HG03342 (cell line): ENCODE measurements around the gene PDRG1.

ENCODE experiments used
- ATAC-seq: cut with Tn5 transposase; IDR thresholded peaks from one replicate; pipeline ENCODE4 v1.9.1; 2021; ENCODE audit warnings: mild to moderate bottlenecking, moderate library complexity; ENCODE audit not compliant: unreplicated experiment

PDRG1 gene

GRCh38 chr20:31967830-31968249, 16.0 kb upstream of the PDRG1 start, which contains the start of gene XKR7:
Gene XKR7 (plus strand): TSS chr20:31968151. CDS start chr20:31968176, 25 bp downstream.
- no peak for ATAC-seq

DNA sequence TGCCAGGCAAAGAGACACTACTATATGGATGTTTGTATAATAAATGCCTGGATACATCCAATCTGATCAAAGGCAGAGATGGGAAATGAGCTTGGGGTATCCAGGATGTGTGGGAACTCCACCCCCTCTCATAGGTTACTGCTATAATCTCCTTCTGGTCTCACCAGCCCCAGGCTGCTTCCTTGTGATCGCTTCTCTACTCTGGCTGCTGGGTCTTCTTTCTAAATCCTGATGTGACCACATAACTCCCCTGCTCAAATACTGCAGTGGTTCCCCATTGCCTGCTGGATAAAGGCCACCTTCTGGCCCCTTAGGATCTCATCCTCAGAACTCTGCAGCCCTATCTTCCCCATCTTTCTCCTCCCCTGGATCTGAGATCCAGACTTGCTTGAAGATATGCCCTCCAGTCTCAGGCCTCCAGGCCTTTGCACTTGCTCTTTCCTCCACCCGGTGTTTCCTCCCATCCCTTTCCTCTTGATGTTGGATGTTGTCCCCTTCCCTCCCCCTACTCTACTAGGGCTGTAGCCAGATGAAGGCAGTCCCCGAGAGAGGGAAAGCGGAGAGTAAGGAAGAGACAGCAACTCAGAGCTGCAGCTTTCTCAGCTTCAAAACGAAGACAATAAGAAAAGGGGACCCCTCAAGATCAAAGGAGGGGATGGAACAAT, 15.3 kb upstream of the PDRG1 start:
- ATAC-seq, result no peak

DNA sequence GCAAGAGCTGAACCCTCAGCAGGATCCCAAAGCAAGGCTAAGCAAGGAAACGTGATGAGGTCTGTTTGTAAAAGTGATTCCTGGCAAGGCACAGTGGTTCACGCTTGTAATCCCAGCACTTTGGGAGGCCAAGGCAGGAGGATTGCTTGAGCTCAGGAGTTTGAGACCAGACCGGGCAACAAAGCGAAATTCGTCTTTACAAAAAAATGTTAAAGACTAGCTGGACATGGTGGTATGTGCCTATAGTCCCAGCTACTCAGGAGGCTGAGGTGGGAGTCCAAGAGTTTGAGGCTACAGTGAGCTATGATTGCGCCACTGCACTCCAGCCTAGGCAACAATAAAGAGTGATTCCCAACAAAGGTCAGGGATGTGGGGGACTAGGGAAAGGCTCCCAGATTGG, 12.0 kb upstream of the PDRG1 start:
- no peak for ATAC-seq

DNA sequence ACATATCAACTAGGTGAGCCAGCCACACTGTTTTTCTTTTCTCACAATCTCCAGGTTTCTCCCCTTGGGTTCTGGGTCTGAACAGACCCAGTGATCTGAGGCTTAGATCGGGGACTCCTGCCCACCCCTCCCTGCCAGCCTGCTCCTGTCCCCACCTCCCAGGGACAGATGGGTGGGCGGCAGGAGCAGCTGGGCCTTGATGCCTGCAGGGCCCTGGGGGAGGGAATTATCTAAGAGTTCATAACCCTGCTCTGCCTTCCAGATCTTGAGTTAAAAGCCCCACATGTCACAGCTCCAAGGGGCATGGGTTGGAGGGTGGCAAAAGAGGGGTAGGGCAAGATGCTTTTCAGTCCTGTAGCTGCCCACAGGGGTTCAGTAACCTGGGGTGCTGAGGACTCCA, 10.9 kb upstream of the PDRG1 start:
- ATAC-seq, result no peak

DNA sequence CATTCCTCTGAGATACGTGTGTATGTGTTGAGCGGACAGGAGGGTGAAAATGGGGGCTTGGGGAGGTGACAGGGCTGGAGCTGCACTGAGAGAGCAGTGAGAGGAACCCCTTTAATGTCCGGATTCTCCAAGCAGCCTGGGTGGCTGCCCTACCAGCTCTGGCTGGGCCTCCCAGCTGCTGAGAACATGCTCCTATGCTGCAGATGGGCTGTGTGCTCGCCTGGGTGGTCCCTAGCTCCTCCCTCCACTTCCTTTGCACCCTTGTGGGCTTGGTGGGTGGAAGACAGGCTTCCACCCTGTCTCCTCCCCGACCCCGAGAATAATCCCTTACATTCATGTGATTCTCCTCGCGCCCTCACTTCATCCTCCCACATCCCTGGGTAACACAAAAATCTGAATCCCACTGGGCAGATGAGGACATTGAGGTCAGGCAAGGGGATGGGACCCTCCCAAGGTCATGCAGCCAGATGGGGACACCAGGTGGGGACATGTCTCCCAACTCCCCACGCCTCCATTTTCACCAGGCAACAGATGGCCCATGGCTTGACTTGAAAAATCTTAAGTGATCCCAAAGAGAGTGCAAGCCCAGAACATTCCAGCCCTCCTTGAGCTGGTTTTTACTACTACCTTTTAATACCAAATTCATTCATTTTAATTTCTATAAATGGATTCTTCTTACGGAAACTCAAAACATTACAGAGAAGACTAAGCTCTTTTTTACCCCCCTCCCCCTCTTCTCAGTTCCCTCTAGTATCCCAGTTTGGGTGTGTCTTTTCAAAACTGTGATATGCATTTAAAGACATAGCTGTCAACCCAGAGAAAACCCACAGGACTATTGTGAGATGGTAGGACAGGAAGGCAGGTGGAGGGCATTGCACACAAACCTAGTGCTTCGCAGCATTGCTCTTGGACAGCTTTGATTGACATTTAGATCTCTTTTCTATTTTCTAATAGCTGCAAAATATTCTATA, 5.0 kb upstream of the PDRG1 start:
- ATAC-seq, result no peak

DNA sequence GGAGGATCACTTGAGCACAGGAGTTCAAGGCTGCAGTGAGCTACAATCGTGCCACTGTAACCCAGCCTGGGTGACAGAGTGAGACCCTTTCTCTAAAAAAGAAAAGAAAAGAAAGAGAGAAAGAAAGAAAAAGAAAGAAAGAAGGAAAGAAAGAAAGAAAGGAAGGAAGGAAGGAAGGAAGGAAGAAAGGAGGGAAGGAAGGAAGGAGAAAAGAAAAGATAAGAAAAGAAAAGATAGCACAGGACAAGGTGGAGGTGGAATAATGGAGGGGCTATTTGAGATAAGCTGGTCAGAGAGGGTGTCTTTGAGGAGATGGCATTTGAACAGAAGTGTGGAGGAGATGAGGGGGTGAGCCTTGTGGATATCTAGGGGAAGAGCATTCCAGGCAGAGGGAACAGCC, 2.7 kb upstream of the PDRG1 start:
- ATAC-seq, result no peak

- no peak for ATAC-seq
Measured at GRCh38 chr20:31953556-31954148, 1.8 kb upstream of the PDRG1 start.

GRCh38 chr20:31951203-31951529, 680 bp downstream of the PDRG1 start:
- no peak for ATAC-seq

DNA sequence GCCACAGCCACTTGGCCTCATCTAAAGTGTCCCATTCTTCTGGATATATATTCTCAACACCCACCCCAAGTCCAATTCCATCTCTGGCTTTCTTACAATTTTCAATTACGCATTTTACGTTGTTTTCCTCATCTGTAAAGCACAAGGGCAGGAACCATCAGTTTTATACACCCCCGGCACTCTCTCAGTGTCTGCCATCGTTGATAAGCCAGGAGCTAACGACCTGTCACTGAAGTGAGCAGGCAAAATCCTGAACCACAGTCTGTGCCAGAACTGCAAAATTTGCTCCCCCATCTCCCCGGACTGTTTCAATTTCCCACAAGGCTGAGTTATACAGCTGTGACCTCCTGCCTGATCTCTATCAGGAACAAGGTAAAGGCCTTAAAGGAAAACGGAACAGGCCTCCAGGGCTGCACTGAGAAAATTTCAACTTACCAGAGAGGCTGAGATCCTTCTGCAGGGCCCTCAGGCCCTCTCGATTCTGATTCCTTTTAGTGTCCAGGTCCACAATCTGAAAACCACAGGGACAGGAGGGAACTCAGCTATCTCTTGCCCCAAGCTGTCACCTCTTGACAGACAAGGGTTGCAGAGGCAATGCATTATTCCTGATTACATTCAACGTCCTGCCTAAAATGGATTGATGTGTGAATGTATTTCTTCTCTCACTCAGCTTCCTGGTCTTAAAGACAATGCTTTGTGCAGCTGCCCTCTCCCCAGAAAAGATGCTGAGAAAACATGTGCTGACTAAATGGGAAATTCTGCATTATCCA, 1.8 kb downstream of the PDRG1 start:
- ATAC-seq, result no peak

DNA sequence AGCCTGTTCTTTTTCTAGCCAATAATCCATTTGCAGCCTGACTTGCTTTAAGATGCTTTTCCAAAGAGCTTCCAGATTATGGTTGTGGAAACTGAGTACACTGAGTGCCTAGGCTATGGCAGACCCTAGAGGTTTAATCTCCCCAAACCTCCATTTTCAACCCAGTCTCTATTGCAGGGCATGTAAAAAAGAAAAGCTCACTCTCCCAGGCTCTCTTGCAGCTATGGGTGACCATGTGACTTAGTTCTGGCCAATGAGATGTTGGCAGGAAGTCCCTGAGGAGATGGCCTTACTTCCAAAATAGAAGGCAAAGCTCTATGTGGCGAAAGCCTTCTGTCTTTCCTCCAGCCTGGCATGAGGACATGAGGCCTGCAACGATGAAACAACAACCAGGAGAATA, 3.8 kb downstream of the PDRG1 start:
- ATAC-seq, result no peak

- no peak for ATAC-seq
Measured at GRCh38 chr20:31945785-31946184, 6.1 kb downstream of the PDRG1 start.

DNA sequence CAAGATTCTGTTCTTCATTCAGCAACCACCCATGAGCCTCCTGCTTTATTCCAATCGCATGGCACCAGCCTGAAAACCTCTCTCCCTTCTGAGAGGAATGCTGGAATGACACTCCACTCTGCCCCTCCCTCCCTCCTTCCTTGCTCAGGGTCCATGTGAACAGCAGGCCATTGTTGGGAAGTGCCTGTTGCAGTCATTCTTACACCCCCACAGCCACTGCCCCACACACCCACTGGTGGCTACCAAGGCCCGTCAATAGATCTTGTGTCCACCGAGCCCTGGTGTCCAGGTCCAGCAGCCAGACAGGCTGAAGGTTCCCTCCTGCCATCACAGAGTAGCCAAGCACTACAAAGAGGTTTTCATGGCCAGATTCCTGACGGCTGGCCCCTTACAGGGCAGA, 6.5 kb downstream of the PDRG1 start:
- ATAC-seq, result no peak

- ATAC-seq, result no peak
Measured at GRCh38 chr20:31943052-31943471, 8.8 kb downstream of the PDRG1 start.

DNA sequence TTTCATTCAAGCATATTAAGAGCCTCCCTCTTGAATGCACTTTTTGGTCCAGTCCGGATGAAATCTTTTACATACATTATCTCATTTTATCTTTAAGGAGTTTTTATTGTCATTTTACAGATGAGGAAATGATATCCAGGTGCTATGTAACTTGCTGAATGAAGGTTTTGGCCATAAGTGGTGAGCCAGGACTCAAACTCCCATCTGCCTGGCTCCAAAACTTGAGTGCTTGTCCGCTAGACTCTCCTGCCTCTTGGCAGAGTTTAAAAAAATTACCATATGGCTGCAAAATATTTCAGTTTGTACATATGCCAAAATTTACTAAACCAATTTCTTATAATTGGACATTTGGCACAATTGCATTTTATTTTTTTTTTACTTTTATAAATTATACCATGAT, 12.2 kb downstream of the PDRG1 start:
- no peak for ATAC-seq

DNA sequence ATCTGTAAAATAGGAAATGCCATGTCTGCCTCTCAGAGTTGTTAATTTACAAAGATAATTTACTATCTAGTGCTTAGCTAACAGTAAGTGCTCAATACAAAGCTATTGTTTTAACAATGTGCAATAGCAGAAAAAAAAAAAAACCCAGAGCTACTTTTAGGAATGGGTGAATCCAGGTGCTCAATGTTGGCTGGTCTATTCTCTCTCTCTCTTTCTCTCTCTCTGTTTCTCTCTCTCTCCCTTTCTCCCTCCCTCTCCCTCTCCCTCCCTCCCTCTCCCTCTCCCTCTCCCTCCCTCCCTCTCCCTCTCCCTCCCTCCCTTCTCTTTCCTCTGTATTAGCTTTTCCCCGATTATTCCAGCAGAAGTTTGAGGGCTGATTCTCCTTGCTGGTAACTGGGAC, 14.0 kb downstream of the PDRG1 start:
- ATAC-seq, result no peak

GRCh38 chr20:31936420-31936819, 15.4 kb downstream of the PDRG1 start:
- ATAC-seq, result no peak

DNA sequence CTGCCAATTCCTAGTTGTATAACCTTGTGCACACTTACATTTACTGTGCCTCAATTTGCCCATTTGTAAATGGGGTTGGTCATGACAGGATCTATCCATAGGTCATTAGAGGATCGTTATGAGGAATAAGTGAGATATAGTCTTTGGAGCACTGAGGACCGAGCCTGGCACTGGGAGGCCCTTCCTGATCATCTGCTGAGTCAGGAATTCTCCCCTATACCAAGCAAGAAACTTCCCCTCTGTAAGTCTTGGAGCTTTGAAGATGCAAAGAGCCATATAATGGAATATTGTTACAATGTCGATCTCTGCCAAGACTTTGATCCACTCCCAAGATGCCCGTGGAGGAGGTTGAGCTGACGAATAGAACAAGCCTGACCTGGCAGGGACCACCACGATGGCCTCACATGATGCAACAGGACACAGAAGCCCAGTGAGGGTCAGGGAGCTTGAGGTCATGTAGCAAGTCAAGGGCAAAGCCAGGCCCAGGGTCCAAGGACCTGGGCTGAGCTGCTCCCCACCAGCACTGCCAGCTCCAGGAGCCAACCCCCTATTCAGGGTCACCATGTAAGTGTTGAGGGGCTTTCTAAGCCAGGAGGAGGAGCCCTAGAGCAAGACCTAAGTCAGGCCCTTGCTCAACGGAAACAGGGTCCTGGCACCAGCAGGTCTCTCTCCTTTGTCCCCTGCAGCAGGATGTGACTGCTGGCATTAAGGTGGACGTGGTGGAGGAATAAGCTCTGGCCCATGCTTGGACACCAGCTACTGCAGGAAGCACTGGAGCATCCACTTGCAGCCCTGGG, 16.7 kb downstream of the PDRG1 start:
- ATAC-seq, result no peak

- ATAC-seq, result no peak
Measured at GRCh38 chr20:31934491-31934890, 17.4 kb downstream of the PDRG1 start.

- no peak for ATAC-seq
Measured at GRCh38 chr20:31933698-31934097, 18.1 kb downstream of the PDRG1 start.

DNA sequence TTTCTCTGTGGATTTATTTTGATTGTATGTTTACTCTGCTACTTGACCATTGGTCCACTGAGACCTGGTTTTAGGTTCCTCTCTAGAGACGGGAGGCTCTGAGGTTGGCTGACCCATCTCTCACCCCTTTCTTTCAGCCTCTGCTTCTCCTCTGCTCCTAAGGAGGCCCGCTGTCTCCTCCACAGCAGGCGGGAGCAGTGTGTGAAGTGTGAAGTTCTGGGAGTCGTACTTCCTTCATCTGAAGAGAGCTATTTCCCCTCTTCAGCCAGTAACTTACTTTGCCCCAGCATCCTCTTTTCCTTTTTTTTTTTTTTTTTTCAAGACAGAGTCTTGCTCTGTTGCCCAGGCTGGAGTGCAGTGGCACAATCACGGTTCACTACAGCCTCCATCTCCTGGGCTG, 21.1 kb downstream of the PDRG1 start:
- no peak for ATAC-seq
